IMR-90 (cell line): ENCODE results near the gene PTH2. TPM values are rescaled to one million over a fixed set of nuclear protein-coding genes. Genes with fewer than 3 reads are reported as not detected.

Experiments used
- ATAC-seq: fragments of 200-7000 bp; cut with Tn5 transposase; 2 replicates; pipeline ENCODE4 v1.9.1; 2020; ENCODE audit warnings: low read depth, mild to moderate bottlenecking, moderate library complexity
- BruUV-seq: library from RNA; stranded (reverse); fragments of 400-500 nt; replicated peaks from 2 replicates; lab custom pipeline; 2021; lab: Mats Ljungman, UMichigan
- CTCF ChIA-PET: fragments of 300-600 bp; formaldehyde crosslinking; extraction: SDS; loops from one replicate; lab custom pipeline; 2021; ENCODE audit warnings: antibody characterized with exemption; lab: Yijun Ruan, JAX
- POLR2A ChIA-PET: fragments of 300-600 bp; sonication (Branson Sonifier 250); formaldehyde crosslinking; loops from one replicate; lab custom pipeline; 2022; ENCODE audit warnings: antibody characterized with exemption; ENCODE audit not compliant: unreplicated experiment; lab: Charles Lee
- DNase-seq: peaks from one replicate; pipeline ENCODE4 v3.0.0; 2013
- H2AFZ ChIP-seq: replicated peaks from 2 replicates; pipeline ENCODE3; 2013; ENCODE audit warnings: low read length, mild to moderate bottlenecking; ENCODE audit not compliant: poor library complexity
- H2AK5ac ChIP-seq: 2 replicates; pipeline ENCODE4 v1.6.1; 2013; ENCODE audit warnings: low read depth, low read length, inconsistent platforms
- H2AK9ac ChIP-seq: replicated peaks from 2 replicates; pipeline ENCODE3; 2013; ENCODE audit warnings: mild to moderate bottlenecking, low read depth, low read length, moderate library complexity; ENCODE audit not compliant: poor library complexity
- H2BK120ac ChIP-seq: 2 replicates; pipeline ENCODE4 v1.6.1; 2013; ENCODE audit warnings: low read depth, low read length, inconsistent platforms
- H2BK15ac ChIP-seq: 3 replicates; pipeline ENCODE4 v1.6.1; 2013; ENCODE audit warnings: low read depth, low read length, inconsistent platforms
- H2BK20ac ChIP-seq: 2 replicates; pipeline ENCODE4 v1.6.1; 2013; ENCODE audit warnings: low read depth, mild to moderate bottlenecking, inconsistent platforms, low read length, moderate library complexity
- H2BK5ac ChIP-seq: 2 replicates; pipeline ENCODE4 v1.6.1; 2013; ENCODE audit warnings: mild to moderate bottlenecking, low read depth, low read length, inconsistent platforms; ENCODE audit not compliant: poor library complexity, severe bottlenecking
- H3K14ac ChIP-seq: replicated peaks from 2 replicates; pipeline ENCODE4 v1.6.1; 2013; ENCODE audit warnings: low read depth, low read length, inconsistent platforms
- H3K18ac ChIP-seq: 2 replicates; pipeline ENCODE4 v1.6.1; 2013; ENCODE audit warnings: low read depth, low read length, control low read depth
- H3K23ac ChIP-seq: 2 replicates; pipeline ENCODE4 v1.6.1; 2013; ENCODE audit warnings: low read depth, low read length, inconsistent platforms
- H3K27ac ChIP-seq: 2 replicates; pipeline ENCODE4 v1.5.1; 2013; ENCODE audit warnings: mild to moderate bottlenecking, control low read depth, low read length; ENCODE audit not compliant: insufficient read depth
- H3K27me3 ChIP-seq: 2 replicates; pipeline ENCODE4 v1.6.1; 2013; ENCODE audit warnings: low read length; ENCODE audit not compliant: control insufficient read depth, insufficient read depth
- H3K36me3 ChIP-seq: 2 replicates; pipeline ENCODE4 v1.6.1; 2013; ENCODE audit warnings: low read length, mixed read lengths; ENCODE audit not compliant: control insufficient read depth, insufficient read depth
- H3K4ac ChIP-seq: 2 replicates; pipeline ENCODE4 v1.6.1; 2013; ENCODE audit warnings: low read depth, low read length, inconsistent platforms
- H3K4me1 ChIP-seq: 2 replicates; pipeline ENCODE4 v1.6.1; 2013; ENCODE audit warnings: low read length, mixed read lengths; ENCODE audit not compliant: control insufficient read depth, insufficient read depth
- H3K4me2 ChIP-seq: 2 replicates; pipeline ENCODE4 v1.6.1; 2013; ENCODE audit warnings: low read depth, mild to moderate bottlenecking, control low read depth, low read length, moderate library complexity
- H3K4me3 ChIP-seq: 2 replicates; pipeline ENCODE4 v1.5.1; 2013; ENCODE audit warnings: low read depth, mild to moderate bottlenecking, control low read depth, low read length, moderate library complexity; ENCODE audit not compliant: insufficient read depth
- H3K56ac ChIP-seq: 2 replicates; pipeline ENCODE4 v1.6.1; 2013; ENCODE audit warnings: low read length, inconsistent platforms; ENCODE audit not compliant: insufficient read depth; ENCODE audit errors: extremely low read depth
- H3K79me1 ChIP-seq, 2 experiments: 2 replicates each; pipeline ENCODE4 v1.6.1; 2013; ENCODE audit warnings: low read length in 2 of 2, inconsistent platforms in 1 of 2, low read depth in 1 of 2
- H3K9ac ChIP-seq: 2 replicates; pipeline ENCODE4 v1.6.1; 2013; ENCODE audit warnings: low read depth, low read length, control low read depth
- H3K9me1 ChIP-seq: 2 replicates; pipeline ENCODE4 v1.6.1; 2013; ENCODE audit warnings: low read length, inconsistent platforms; ENCODE audit not compliant: insufficient read depth
- H3K9me3 ChIP-seq: 2 replicates; pipeline ENCODE4 v1.6.1; 2013; ENCODE audit warnings: low read length; ENCODE audit not compliant: control insufficient read depth, insufficient read depth
- H4K20me1 ChIP-seq: 2 replicates; pipeline ENCODE4 v1.6.1; 2013; ENCODE audit warnings: low read length, inconsistent platforms; ENCODE audit not compliant: insufficient read depth
- H4K5ac ChIP-seq: 2 replicates; pipeline ENCODE4 v1.6.1; 2013; ENCODE audit warnings: mild to moderate bottlenecking, low read depth, low read length, control low read depth
- H4K8ac ChIP-seq, 2 experiments: 2 replicates each; pipeline ENCODE4 v1.6.1; 2013; ENCODE audit warnings: low read depth in 2 of 2, low read length in 2 of 2, control low read depth in 1 of 2, inconsistent platforms in 1 of 2
- H4K91ac ChIP-seq: 2 replicates; pipeline ENCODE4 v1.6.1; 2013; ENCODE audit warnings: low read depth, low read length, inconsistent platforms; ENCODE audit not compliant: insufficient read depth
- BHLHE40 ChIP-seq: fragments of 150-350 bp; IDR thresholded peaks from 2 replicates; pipeline ENCODE4 v1.6.1; 2016; ENCODE audit warnings: mild to moderate bottlenecking, low read depth, low read length
- CEBPB ChIP-seq: IDR thresholded peaks from 2 replicates; pipeline ENCODE4 v1.6.1; 2012; ENCODE audit warnings: low read depth, low read length, improper control_type of control experiment
- CHD1 ChIP-seq: IDR thresholded peaks from 2 replicates; pipeline ENCODE4 v1.6.1; 2012; ENCODE audit warnings: low read depth, low read length, improper control_type of control experiment
- CTCF ChIP-seq: conservative IDR thresholded peaks from 2 replicates; pipeline ENCODE4 v1.5.1; 2012; ENCODE audit warnings: mild to moderate bottlenecking, low read depth, low read length, improper control_type of control experiment
- ELK1 ChIP-seq: fragments of 150-350 bp; IDR thresholded peaks from 2 replicates; pipeline ENCODE4 v1.6.1; 2016; ENCODE audit warnings: low read depth, mild to moderate bottlenecking, low read length, moderate library complexity, borderline replicate concordance
- FOS ChIP-seq: fragments of 150-350 bp; IDR thresholded peaks from 2 replicates; pipeline ENCODE4 v1.6.1; 2016; ENCODE audit warnings: low read depth, low read length
- MAFK ChIP-seq: IDR thresholded peaks from 2 replicates; pipeline ENCODE4 v1.6.1; 2012; ENCODE audit warnings: low read depth, low read length, improper control_type of control experiment
- MAZ ChIP-seq: IDR thresholded peaks from 2 replicates; pipeline ENCODE4 v1.6.1; 2012; ENCODE audit warnings: low read depth, mild to moderate bottlenecking, low read length, improper control_type of control experiment, moderate library complexity, borderline replicate concordance
- MXI1 ChIP-seq: IDR thresholded peaks from 2 replicates; pipeline ENCODE4 v1.6.1; 2012; ENCODE audit warnings: low read depth, mild to moderate bottlenecking, low read length, moderate library complexity, borderline replicate concordance
- NFE2L2 ChIP-seq: fragments of 150-350 bp; IDR thresholded peaks from 2 replicates; pipeline ENCODE4 v1.6.1; 2016; ENCODE audit warnings: low read depth, mild to moderate bottlenecking, low read length
- POLR2A ChIP-seq: IDR thresholded peaks from 2 replicates; pipeline ENCODE4 v1.6.1; 2012; ENCODE audit warnings: mild to moderate bottlenecking, low read depth, low read length
- RAD21 ChIP-seq: IDR thresholded peaks from 2 replicates; pipeline ENCODE4 v1.6.1; 2012; ENCODE audit warnings: low read length, improper control_type of control experiment
- RCOR1 ChIP-seq: IDR thresholded peaks from 2 replicates; pipeline ENCODE4 v1.6.1; 2012; ENCODE audit warnings: mild to moderate bottlenecking, low read length, improper control_type of control experiment; ENCODE audit not compliant: insufficient replicate concordance
- RFX5 ChIP-seq: IDR thresholded peaks from 2 replicates; pipeline ENCODE4 v1.8.0; 2012; ENCODE audit warnings: low read depth, mild to moderate bottlenecking, low read length, moderate library complexity
- SMC3 ChIP-seq: fragments of 150-350 bp; IDR thresholded peaks from 2 replicates; pipeline ENCODE4 v1.6.1; 2016; ENCODE audit warnings: low read depth, mild to moderate bottlenecking, antibody characterized with exemption, low read length, moderate library complexity
- USF2 ChIP-seq: fragments of 150-350 bp; IDR thresholded peaks from 2 replicates; pipeline ENCODE4 v1.6.1; 2017; ENCODE audit warnings: mild to moderate bottlenecking, antibody characterized with exemption, low read length, low read depth
- WGBS, 2 experiments: methylation state at CpG; one replicate each; pipeline versions ENCODE4 v1.1.5 to v1.1.7; 2013; ENCODE audit warnings: missing lambda C conversion rate in 2 of 2; ENCODE audit not compliant: insufficient read length in 1 of 2; ENCODE audit errors: extremely low coverage in 2 of 2; 5-methylcytosine and 5-hydroxymethylcytosine counted together
- dilution Hi-C: fragments of 300-500 bp; cut with HindIII; formaldehyde crosslinking; loops from one replicate; pipeline ENCODE4 v1.14.3; 2018; ENCODE audit warnings: low sequenced_read_pairs; ENCODE audit not compliant: unreplicated experiment
- in situ Hi-C: fragments of 300-500 bp; cut with MboI; formaldehyde crosslinking; loops from 3 replicates; pipeline ENCODE4 v1.14.3; 2019; ENCODE audit warnings: low sequenced_read_pairs, inconsistent platforms, mixed read lengths
- intact Hi-C: fragments of 100-400 bp; cut with micrococcal nuclease; formaldehyde crosslinking; loops from 2 replicates; pipeline ENCODE4 v1.10.0; 2022
- polyA plus RNA-seq, 3 experiments: library from polyadenylated mRNA; depleted of rRNA; stranded (reverse); fragments of >200 nt; gene quantifications; 2 replicates each; pipeline ENCODE4 v1.2.3, GENCODE V29; 2012; ENCODE audit warnings: low replicate concordance in 1 of 3
- total RNA-seq: library from RNA; depleted of rRNA; stranded (reverse); fragments of >200 nt; gene quantifications from 2 replicates; pipeline ENCODE4 v1.2.3, GENCODE V29; 2012

The PTH2 gene
- total and polyA plus RNA-seq, 2 of the 4 experiments (the other 2 are of a cell fraction) = not detected

GRCh38 chr19:49445997-49446396 lies 22.8 kb upstream of the PTH2 start:
- Histone ChIP-seq H3K18ac (no peak overlapping the region), H2BK5ac (no peak overlapping the region), H3K36me3 (peaks cover 4% of the 10 kb centered on the region), H3K4me1 (peaks cover 2% of the 10 kb centered on the region; the same call in 1 of the 2 replicates), H3K27ac (no peak overlapping the region), H4K8ac (no peak overlapping the region), H3K4ac (no peak overlapping the region), H3K9me3 (no peaks in the 10 kb centered on the region), H3K56ac (no peak overlapping the region), H3K9ac (no peak overlapping the region), H2AK9ac (no peak overlapping the region), H3K4me2 (no peak overlapping the region), H4K20me1 (peaks cover 3% of the 10 kb centered on the region; the same call in 1 of the 2 replicates), H2BK120ac (no peak overlapping the region), H2AFZ (no peak overlapping the region), H2BK15ac (no peak overlapping the region), H3K79me1 (peaks cover 13 to 28% of the 10 kb centered on the region in 2 experiments; a peak in 3 of 4 replicates), H3K27me3 (peaks cover 13% of the 10 kb centered on the region), H4K91ac (no peak overlapping the region), H3K23ac (no peak overlapping the region), H2BK20ac (no peak overlapping the region), H4K5ac (no peak overlapping the region), H3K14ac (no peak overlapping the region), H2AK5ac (no peak overlapping the region), H3K4me3 (no peak overlapping the region), H3K9me1 (peaks cover 10% of the 10 kb centered on the region)
- in situ Hi-C loops (loop anchor here (10.0 kb wide), 1 partner anchor 51 kb away; no protein-coding TSS in a partner anchor), dilution Hi-C loops (no loop called here), intact Hi-C loops (no loop called here)
- WGBS, 2 experiments = 70% methylated on average over 2 of the region's 3 CpGs; no CpG with 5 or more reads in 1 of the 2 experiments
- TF ChIP-seq RCOR1 = no peak
- TF ChIP-seq ELK1 = no peak
- TF ChIP-seq SMC3 = no peak
- TF ChIP-seq MAFK = no peak
- no peak for TF ChIP-seq NFE2L2
- no peak for TF ChIP-seq RFX5
- TF ChIP-seq CTCF = no peak
- no peak for TF ChIP-seq BHLHE40
- no peak for TF ChIP-seq POLR2A
- TF ChIP-seq FOS = no peak
- no peak for TF ChIP-seq MXI1
- no peak for TF ChIP-seq RAD21
- TF ChIP-seq MAZ = no peak
- no peak for TF ChIP-seq CHD1
- TF ChIP-seq USF2 = no peak
- TF ChIP-seq CEBPB = no peak
- DNase-seq = no peak
- POLR2A ChIA-PET = no interaction called here
- CTCF ChIA-PET = interaction anchor here (0.7 kb wide), 1 partner anchor 54 kb away, joined by 3 read pairs; no protein-coding TSS in a partner anchor
- ATAC-seq = no peak
- no TSS peak for BruUV-seq
